H1 (cell line): ENCODE measurements around the gene SEZ6L. TPM values are rescaled to one million over a fixed set of nuclear protein-coding genes. Genes with fewer than 3 reads are reported as not detected.

ENCODE experiments used
- CTCF ChIA-PET: fragments of 300-600 bp; sonication (Branson Sonifier 250); formaldehyde crosslinking; loops from one replicate; lab custom pipeline; 2021; ENCODE audit not compliant: partially characterized antibody; lab: Charles Lee
- POLR2A ChIA-PET: fragments of 300-600 bp; sonication (Branson Sonifier 250); formaldehyde crosslinking; loops from one replicate; lab custom pipeline; 2021; ENCODE audit warnings: inconsistent platforms; ENCODE audit not compliant: partially characterized antibody; lab: Charles Lee
- DNase-seq, 2 experiments: peaks; one replicate each; pipeline versions ENCODE4 v3.0.0 to v3.0.0-alpha.2; 2010 to 2022; ENCODE audit warnings: low spot score in 2 of 2, low read depth in 1 of 2, mixed read lengths in 1 of 2
- FAIRE-seq: peaks from 2 replicates; lab custom pipeline; 2011; peaks lifted over from hg19 to GRCh38; lab: Jason Lieb, UNC
- H2AFZ ChIP-seq: 2 replicates; pipeline ENCODE4 v1.8.1; 2012; ENCODE audit warnings: low read length, inconsistent platforms
- H2AK5ac ChIP-seq: 2 replicates; pipeline ENCODE4 v1.6.1; 2013; ENCODE audit warnings: low read depth, low read length
- H2BK120ac ChIP-seq: replicated peaks from 2 replicates; pipeline ENCODE3; 2013; ENCODE audit warnings: low read depth, low read length, inconsistent platforms
- H2BK12ac ChIP-seq: 2 replicates; pipeline ENCODE4 v1.6.1; 2013; ENCODE audit warnings: low read depth, low read length
- H2BK15ac ChIP-seq: 2 replicates; pipeline ENCODE4 v1.6.1; 2013; ENCODE audit warnings: low read length
- H2BK20ac ChIP-seq: 2 replicates; pipeline ENCODE4 v1.6.1; 2013; ENCODE audit warnings: low read length
- H2BK5ac ChIP-seq: 2 replicates; pipeline ENCODE4 v1.6.1; 2013; ENCODE audit warnings: low read depth, low read length
- H3K14ac ChIP-seq: 2 replicates; pipeline ENCODE4 v1.6.1; 2013; ENCODE audit warnings: inconsistent platforms; ENCODE audit not compliant: insufficient read length
- H3K18ac ChIP-seq: 2 replicates; pipeline ENCODE4 v1.6.1; 2013; ENCODE audit warnings: low read length; ENCODE audit errors: extremely low read depth
- H3K23ac ChIP-seq: 2 replicates; pipeline ENCODE4 v1.6.1; 2013; ENCODE audit warnings: inconsistent platforms; ENCODE audit not compliant: insufficient read length
- H3K23me2 ChIP-seq: 2 replicates; pipeline ENCODE4 v1.6.1; 2013; ENCODE audit warnings: low read depth, low read length
- H3K27ac ChIP-seq: 2 replicates; pipeline ENCODE4 v1.6.1; 2011; ENCODE audit warnings: low read depth, low read length, inconsistent platforms
- H3K27me3 ChIP-seq, 4 experiments: replicated peaks in 1 of 4; 1 replicate in 1 of 4; 2 replicates in 3 of 4; pipeline versions ENCODE4 v1.6.1 to v1.8.1; 2011 to 2013; ENCODE audit warnings: low read length in 3 of 4, mild to moderate bottlenecking in 3 of 4, inconsistent platforms in 2 of 4, mixed read lengths in 2 of 4, moderate library complexity in 1 of 4; ENCODE audit not compliant: control insufficient read depth in 3 of 4, insufficient read depth in 3 of 4; ENCODE audit errors: extremely low read depth in 1 of 4
- H3K36me3 ChIP-seq, 4 experiments: 2 replicates each; pipeline versions ENCODE4 v1.6.1 to v1.8.1; 2011 to 2013; ENCODE audit warnings: mild to moderate bottlenecking in 4 of 4, low read length in 3 of 4, moderate library complexity in 2 of 4, control low read depth in 1 of 4, inconsistent platforms in 1 of 4; ENCODE audit not compliant: insufficient read depth in 4 of 4, control insufficient read depth in 2 of 4
- H3K4ac ChIP-seq: replicated peaks from 2 replicates; pipeline ENCODE3; 2013; ENCODE audit warnings: low read length, low read depth, mixed read lengths, inconsistent platforms; ENCODE audit not compliant: insufficient read length
- H3K4me1 ChIP-seq, 4 experiments: replicated peaks in 1 of 4; 1 replicate in 1 of 4; 2 replicates in 3 of 4; pipeline versions ENCODE4 v1.6.1 to v1.8.1; 2011 to 2013; ENCODE audit warnings: low read length in 3 of 4, inconsistent platforms in 2 of 4, mixed read lengths in 1 of 4; ENCODE audit not compliant: insufficient read depth in 4 of 4, control insufficient read depth in 3 of 4
- H3K4me2 ChIP-seq, 2 experiments: 2 replicates each; pipeline versions ENCODE4 v1.6.1 to v1.8.1; 2011 to 2013; ENCODE audit warnings: low read depth in 2 of 2, low read length in 2 of 2, control low read depth in 1 of 2, inconsistent platforms in 1 of 2, mild to moderate bottlenecking in 1 of 2; ENCODE audit not compliant: insufficient read depth in 1 of 2
- H3K4me3 ChIP-seq, 4 experiments: fragments of 200-600, 300-600 bp in 1 of 4; sonication (generic), shearing (Covaris generic), sonication (Bioruptor Twin) in 1 of 4; 2 replicates each; pipeline versions ENCODE4 v1.5.1 to v1.8.1; 2011 to 2016; ENCODE audit warnings: low read length in 4 of 4, low read depth in 3 of 4, control low read depth in 2 of 4, inconsistent platforms in 2 of 4, mild to moderate bottlenecking in 2 of 4, mixed read lengths in 1 of 4, moderate library complexity in 1 of 4; ENCODE audit not compliant: insufficient read depth in 2 of 4; ENCODE audit errors: extremely low read depth in 1 of 4
- H3K56ac ChIP-seq: replicated peaks from 2 replicates; pipeline ENCODE3; 2013; ENCODE audit warnings: low read depth, mild to moderate bottlenecking, mixed read lengths, low read length, inconsistent platforms; ENCODE audit not compliant: insufficient read length
- H3K79me1 ChIP-seq: 2 replicates; pipeline ENCODE4 v1.6.1; 2013; ENCODE audit warnings: low read depth, low read length, control low read depth
- H3K79me2 ChIP-seq, 2 experiments: 2 replicates each; pipeline versions ENCODE4 v1.6.1 to v1.8.1; 2012 to 2013; ENCODE audit warnings: low read length in 2 of 2, mild to moderate bottlenecking in 2 of 2, inconsistent platforms in 1 of 2; ENCODE audit not compliant: insufficient read depth in 2 of 2, control insufficient read depth in 1 of 2
- H3K9ac ChIP-seq, 4 experiments: replicated peaks in 1 of 4; 1 replicate in 1 of 4; 2 replicates in 3 of 4; pipeline versions ENCODE4 v1.6.1 to v1.8.1; 2011 to 2013; ENCODE audit warnings: low read depth in 3 of 4, low read length in 3 of 4, control low read depth in 2 of 4, mild to moderate bottlenecking in 2 of 4, moderate library complexity in 2 of 4, inconsistent platforms in 1 of 4; ENCODE audit errors: extremely low read depth in 1 of 4
- H3K9me3 ChIP-seq, 2 experiments: 2 replicates each; pipeline versions ENCODE4 v1.6.1 to v1.8.1; 2012 to 2013; ENCODE audit warnings: mild to moderate bottlenecking in 2 of 2, moderate library complexity in 2 of 2, control low read depth in 1 of 2, inconsistent platforms in 1 of 2, low read depth in 1 of 2, low read length in 1 of 2, mixed read lengths in 1 of 2; ENCODE audit not compliant: insufficient read depth in 2 of 2
- H4K20me1 ChIP-seq, 2 experiments: replicated peaks in 1 of 2; 2 replicates each; pipeline versions ENCODE3 to v1.8.1; 2011 to 2013; ENCODE audit warnings: inconsistent platforms in 2 of 2, low read length in 2 of 2, mild to moderate bottlenecking in 1 of 2; ENCODE audit not compliant: insufficient read depth in 2 of 2, control insufficient read depth in 1 of 2
- H4K5ac ChIP-seq: 2 replicates; pipeline ENCODE4 v1.6.1; 2013; ENCODE audit warnings: low read length, low read depth, mixed read lengths, inconsistent platforms; ENCODE audit not compliant: insufficient read length
- H4K8ac ChIP-seq: 2 replicates; pipeline ENCODE4 v1.8.0; 2013; ENCODE audit warnings: mild to moderate bottlenecking, moderate library complexity, low read length, inconsistent platforms; ENCODE audit not compliant: insufficient read depth; ENCODE audit errors: extremely low read depth
- H4K91ac ChIP-seq: replicated peaks from 2 replicates; pipeline ENCODE3; 2013; ENCODE audit warnings: low read length, mixed read lengths, inconsistent platforms; ENCODE audit not compliant: insufficient read length
- BACH1 ChIP-seq: IDR thresholded peaks from 2 replicates; pipeline ENCODE4 v1.6.1; 2012; ENCODE audit warnings: low read length, improper control_type of control experiment
- BCL11A ChIP-seq, 2 experiments: IDR thresholded peaks; one replicate each; pipeline ENCODE4 v1.6.1; 2011; ENCODE audit warnings: low read depth in 2 of 2, low read length in 2 of 2, mild to moderate bottlenecking in 2 of 2
- CHD1 ChIP-seq: IDR thresholded peaks from 2 replicates; pipeline ENCODE4 v1.6.1; 2012; ENCODE audit warnings: low read depth, low read length, improper control_type of control experiment
- JUND ChIP-seq: IDR thresholded peaks from 2 replicates; pipeline ENCODE4 v1.6.1; 2011; ENCODE audit warnings: mild to moderate bottlenecking, improper control_type of control experiment, low read length
- KDM5A ChIP-seq: fragments of 200-600 bp; IDR thresholded peaks from 2 replicates; pipeline ENCODE4 v1.7.1; 2012; ENCODE audit warnings: mild to moderate bottlenecking, low read length, inconsistent platforms, mixed read lengths
- POU5F1 ChIP-seq: IDR thresholded peaks from 2 replicates; pipeline ENCODE4 v1.6.1; 2011; ENCODE audit warnings: low read depth, mild to moderate bottlenecking, low read length, moderate library complexity
- TAF1 ChIP-seq: IDR thresholded peaks from 2 replicates; pipeline ENCODE4 v1.6.1; 2011; ENCODE audit warnings: mild to moderate bottlenecking, low read depth, low read length
- TAF7 ChIP-seq: optimal IDR thresholded peaks from 2 replicates; pipeline ENCODE3; 2011; ENCODE audit warnings: low read depth, mild to moderate bottlenecking, inconsistent platforms, low read length, moderate library complexity, borderline replicate concordance
- ZNF274 ChIP-seq: IDR thresholded peaks from 2 replicates; pipeline ENCODE4 v1.7.0; 2012; ENCODE audit warnings: low read length, borderline replicate concordance; ENCODE audit errors: extremely low read depth
- WGBS, 2 experiments: shearing (Covaris generic) in 1 of 2; methylation state at CpG; one replicate each; pipeline versions ENCODE4 v1.1.6 to v1.1.7; 2013 to 2015; ENCODE audit warnings: low lambda C conversion rate in 2 of 2, mixed read lengths in 2 of 2, inconsistent platforms in 1 of 2, low coverage in 1 of 2, missing lambda C conversion rate in 1 of 2; ENCODE audit not compliant: insufficient replicate concordance in 2 of 2, insufficient coverage in 1 of 2, insufficient read length in 1 of 2; ENCODE audit errors: extremely low coverage in 1 of 2, missing lambda C conversion rate in 1 of 2; 5-methylcytosine and 5-hydroxymethylcytosine counted together
- polyA plus RNA-seq, 7 experiments: library from polyadenylated mRNA; depleted of rRNA in 3 of 7; stranded (reverse) in 5 of 7; unstranded in 2 of 7; fragments of >200 nt in 5 of 7; fragments of 200-250 nt in 2 of 7; gene quantifications; 1 replicate in 5 of 7; 2 replicates in 1 of 7; 4 replicates in 1 of 7; pipeline versions ENCODE4 v1.2.1 to v1.2.3, GENCODE V29; 2011 to 2013; ENCODE audit warnings: missing spikeins in 2 of 7, mixed read lengths in 2 of 7
- total RNA-seq: library from RNA; stranded (reverse); fragmentation: NEBNext Ultra II Directional; extraction: Animal tissue kit (Norgen Biotek cat#: 25700); gene quantifications from 2 replicates; pipeline ENCODE4 v1.2.1, GENCODE V29; 2021
- TF ChIP-seq, protein P1 (sequence below), 3 experiments: IDR thresholded peaks; 1 replicate in 2 of 3; 2 replicates in 1 of 3; pipeline versions ENCODE4 v1.5.1 to v1.6.1; 2011; ENCODE audit warnings: low read length in 3 of 3, mild to moderate bottlenecking in 3 of 3, inconsistent platforms in 2 of 3, low read depth in 1 of 3, moderate library complexity in 1 of 3; ENCODE audit not compliant: insufficient read depth in 1 of 3; ENCODE audit errors: control extremely low read depth in 1 of 3

The SEZ6L gene
- total and polyA plus RNA-seq, 2 of the 8 experiments (the other 6 are each of a cell fraction or from before 2014, with no cell fraction given), result 0.06 to 0.33 TPM

- Histone ChIP-seq H2BK15ac (peak overlapping the region; percentile 33; the same call in 1 of the 2 replicates), H3K79me2 (no peaks in the 10 kb centered on the region), H2BK5ac (no peak overlapping the region), H3K18ac (no peak overlapping the region), H3K23me2 (peaks cover 4% of the 10 kb centered on the region; the same call in 1 of the 2 replicates), H2BK12ac (peak overlapping the region; percentile 32; the same call in 1 of the 2 replicates), H3K9ac (no peak overlapping the region), H2BK120ac (no peak overlapping the region), H3K27ac (no peak overlapping the region), H3K4me2 (no peak overlapping the region), H2AK5ac (0 out of 2 replicates have a peak overlapping the region, but pooled peaks have one; percentile 31), H4K5ac (no peak overlapping the region), H3K23ac (no peak overlapping the region), H3K14ac (no peak overlapping the region), H2AFZ (no peak overlapping the region), H3K36me3 (no peaks in the 10 kb centered on the region; a peak in 1 of 8 replicates), H3K56ac (no peak overlapping the region), H4K20me1 (peaks cover 0 to 4% of the 10 kb centered on the region in 2 experiments), H3K79me1 (0 out of 2 replicates have a peak, but pooled peaks cover 3% of the 10 kb centered on the region), H3K4ac (no peak overlapping the region), H4K8ac (no peak overlapping the region), H2BK20ac (no peak overlapping the region; the same call in 1 of the 2 replicates), H4K91ac (no peak overlapping the region), H3K4me1 (no peaks in the 10 kb centered on the region), H3K4me3 (no peak overlapping the region), H3K27me3 (no peaks in the 10 kb centered on the region; a peak in 1 of 7 replicates), H3K9me3 (no peaks in the 10 kb centered on the region)
- ChIA-PET CTCF (interaction anchor here (1.4 to 19.8 kb wide), 6 partner anchors 9 to 167 kb away, joined by 3 to 246 read pairs (median 5); partner anchors contain the start of gene SEZ6L), POLR2A (interaction anchor here (0.6 to 0.9 kb wide), 3 partner anchors 9 to 755 kb away, joined by 4 read pairs; no protein-coding TSS in a partner anchor)
- 85% methylated on average over 11 of the region's 11 CpGs; no CpG with 5 or more reads in 1 of the 2 experiments for WGBS, 2 experiments
- no peak for FAIRE-seq
- peak in 1 of 2 experiments; percentile 19 for DNase-seq
- TF ChIP-seq BACH1 (no peak), TAF1 (no peak), CHD1 (no peak), BCL11A (IDR thresholded peaks at IDR 0.05; ENCODE audit: low read depth in 2 of 2, low read length in 2 of 2) (no peak), TAF7 (no peak), KDM5A (no peak), POU5F1 (no peak), ZNF274 (no peak), JUND (no peak)
- TF ChIP-seq, protein P1, sequence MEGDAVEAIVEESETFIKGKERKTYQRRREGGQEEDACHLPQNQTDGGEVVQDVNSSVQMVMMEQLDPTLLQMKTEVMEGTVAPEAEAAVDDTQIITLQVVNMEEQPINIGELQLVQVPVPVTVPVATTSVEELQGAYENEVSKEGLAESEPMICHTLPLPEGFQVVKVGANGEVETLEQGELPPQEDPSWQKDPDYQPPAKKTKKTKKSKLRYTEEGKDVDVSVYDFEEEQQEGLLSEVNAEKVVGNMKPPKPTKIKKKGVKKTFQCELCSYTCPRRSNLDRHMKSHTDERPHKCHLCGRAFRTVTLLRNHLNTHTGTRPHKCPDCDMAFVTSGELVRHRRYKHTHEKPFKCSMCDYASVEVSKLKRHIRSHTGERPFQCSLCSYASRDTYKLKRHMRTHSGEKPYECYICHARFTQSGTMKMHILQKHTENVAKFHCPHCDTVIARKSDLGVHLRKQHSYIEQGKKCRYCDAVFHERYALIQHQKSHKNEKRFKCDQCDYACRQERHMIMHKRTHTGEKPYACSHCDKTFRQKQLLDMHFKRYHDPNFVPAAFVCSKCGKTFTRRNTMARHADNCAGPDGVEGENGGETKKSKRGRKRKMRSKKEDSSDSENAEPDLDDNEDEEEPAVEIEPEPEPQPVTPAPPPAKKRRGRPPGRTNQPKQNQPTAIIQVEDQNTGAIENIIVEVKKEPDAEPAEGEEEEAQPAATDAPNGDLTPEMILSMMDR (IDR thresholded peaks at IDR 0.05; ENCODE audit: control extremely low read depth in 1 of 3, insufficient read depth in 1 of 3, low read depth in 1 of 3, low read length in 3 of 3), result no peak
Measured at GRCh38 chr22:26322179-26322905, 153.1 kb downstream of the SEZ6L start.
